Measurements from ENCODE around the gene NEURL1. TPM values are rescaled to one million over a fixed set of nuclear protein-coding genes. Genes with fewer than 3 reads are reported as not detected.

The NEURL1 gene
- total RNA-seq, 1 experiment from 2014 or later, result 4.8 TPM

DNA sequence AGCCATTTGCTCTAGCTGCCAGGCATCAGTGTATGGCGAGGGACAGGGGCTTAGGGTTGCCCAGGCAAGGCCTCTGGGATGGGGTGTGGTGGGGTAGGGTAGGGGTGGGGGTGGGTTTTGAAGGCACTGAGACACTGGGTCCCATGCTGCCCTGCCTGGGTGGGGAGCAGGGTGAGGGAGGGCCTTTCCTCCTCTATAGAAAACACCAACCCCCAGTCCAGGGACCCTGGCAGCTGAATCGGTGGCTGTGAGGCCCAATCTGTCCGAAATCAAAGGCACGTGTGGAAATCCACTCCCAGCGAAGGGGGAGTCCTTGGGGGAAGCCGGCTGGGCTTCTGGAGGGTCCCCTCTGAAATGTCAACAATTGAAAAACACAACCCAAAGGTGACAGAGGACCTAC lies 106.4 kb downstream of the NEURL1 start:
- intact Hi-C loops (cut with micrococcal nuclease; ENCODE audit: unreplicated experiment), result loop anchor here (1.0 to 10.0 kb wide), 3 partner anchors 86 to 255 kb away; partner anchors contain the start of gene SH3PXD2A
- H3K27ac ChIP-seq, result no peak overlapping the region
- no peaks in the 10 kb centered on the region for H3F3A ChIP-seq (ENCODE audit: insufficient read depth, low read depth)
- H3K36me3 ChIP-seq (ENCODE audit: low read depth), result no peaks in the 10 kb centered on the region
- no peaks in the 10 kb centered on the region for H3K9me3 ChIP-seq (ENCODE audit: insufficient read depth, low read depth)
- CTCF ChIA-PET, result interaction anchor here (0.6 kb wide), 1 partner anchor 978 kb away, joined by 4 read pairs; no protein-coding TSS in a partner anchor
- no peaks in the 10 kb centered on the region for H3K4me1 ChIP-seq (replicated peaks; ENCODE audit: insufficient read depth)
- no peak for TF ChIP-seq EZH2 (IDR thresholded peaks at IDR 0.05; ENCODE audit: low read depth)
- TF ChIP-seq, protein P1, sequence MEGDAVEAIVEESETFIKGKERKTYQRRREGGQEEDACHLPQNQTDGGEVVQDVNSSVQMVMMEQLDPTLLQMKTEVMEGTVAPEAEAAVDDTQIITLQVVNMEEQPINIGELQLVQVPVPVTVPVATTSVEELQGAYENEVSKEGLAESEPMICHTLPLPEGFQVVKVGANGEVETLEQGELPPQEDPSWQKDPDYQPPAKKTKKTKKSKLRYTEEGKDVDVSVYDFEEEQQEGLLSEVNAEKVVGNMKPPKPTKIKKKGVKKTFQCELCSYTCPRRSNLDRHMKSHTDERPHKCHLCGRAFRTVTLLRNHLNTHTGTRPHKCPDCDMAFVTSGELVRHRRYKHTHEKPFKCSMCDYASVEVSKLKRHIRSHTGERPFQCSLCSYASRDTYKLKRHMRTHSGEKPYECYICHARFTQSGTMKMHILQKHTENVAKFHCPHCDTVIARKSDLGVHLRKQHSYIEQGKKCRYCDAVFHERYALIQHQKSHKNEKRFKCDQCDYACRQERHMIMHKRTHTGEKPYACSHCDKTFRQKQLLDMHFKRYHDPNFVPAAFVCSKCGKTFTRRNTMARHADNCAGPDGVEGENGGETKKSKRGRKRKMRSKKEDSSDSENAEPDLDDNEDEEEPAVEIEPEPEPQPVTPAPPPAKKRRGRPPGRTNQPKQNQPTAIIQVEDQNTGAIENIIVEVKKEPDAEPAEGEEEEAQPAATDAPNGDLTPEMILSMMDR (conservative IDR thresholded peaks at IDR 0.05), result no peak
- no peak overlapping the region for H3K4me3 ChIP-seq
- no peaks in the 10 kb centered on the region for H3K27me3 ChIP-seq (ENCODE audit: insufficient read depth, low read depth)
- no TSS peak for BruUV-seq (replicated peaks)
- POLR2A ChIA-PET (ENCODE audit: unreplicated experiment), result no interaction called here
- no peak for DNase-seq
- H3K4me2 ChIP-seq, result no peak overlapping the region
- no peaks in the 10 kb centered on the region for H3K79me2 ChIP-seq (ENCODE audit: low read depth)
- H3K9me2 ChIP-seq (ENCODE audit: insufficient read depth), result no peaks in the 10 kb centered on the region
- no peaks in the 10 kb centered on the region for H4K20me1 ChIP-seq (ENCODE audit: insufficient read depth)
- H2AFZ ChIP-seq, result no peak overlapping the region

DNA sequence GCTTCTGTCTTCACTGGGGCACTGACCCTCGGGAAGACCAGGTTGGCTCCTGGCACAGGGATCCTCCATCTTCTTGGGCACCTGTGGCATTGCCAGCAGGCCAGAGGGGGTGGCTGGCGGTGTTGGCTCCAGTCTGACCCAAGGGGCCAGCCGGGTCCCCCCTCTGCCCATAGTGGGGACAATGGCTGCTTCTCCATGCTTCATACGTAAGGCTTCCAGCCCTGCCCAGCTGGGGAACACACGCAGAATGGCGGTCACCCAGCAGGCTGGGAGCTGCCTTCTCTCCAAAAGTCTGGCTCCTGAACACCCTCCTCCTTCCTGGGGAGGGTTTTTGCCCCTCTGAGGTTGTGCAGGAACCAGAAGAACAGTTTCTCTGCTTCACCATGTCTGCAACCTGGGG lies 106.8 kb downstream of the NEURL1 start:
- intact Hi-C loops (cut with micrococcal nuclease; ENCODE audit: unreplicated experiment), result no loop called here
- no peak for TF ChIP-seq EZH2 (IDR thresholded peaks at IDR 0.05; ENCODE audit: low read depth)
- TF ChIP-seq, protein P1 (conservative IDR thresholded peaks at IDR 0.05), result no peak
- no TSS peak for BruUV-seq (replicated peaks)
- Histone ChIP-seq H3K36me3 (ENCODE audit: low read depth) (no peaks in the 10 kb centered on the region), H3K27ac (no peak overlapping the region), H3K79me2 (ENCODE audit: low read depth) (no peaks in the 10 kb centered on the region), H2AFZ (no peak overlapping the region), H3K9me3 (ENCODE audit: insufficient read depth, low read depth) (no peaks in the 10 kb centered on the region), H3K4me2 (no peak overlapping the region), H3F3A (ENCODE audit: insufficient read depth, low read depth) (no peaks in the 10 kb centered on the region), H3K4me3 (no peak overlapping the region), H3K4me1 (replicated peaks; ENCODE audit: insufficient read depth) (no peaks in the 10 kb centered on the region), H3K9me2 (ENCODE audit: insufficient read depth) (no peaks in the 10 kb centered on the region), H3K27me3 (ENCODE audit: insufficient read depth, low read depth) (no peaks in the 10 kb centered on the region), H4K20me1 (ENCODE audit: insufficient read depth) (no peaks in the 10 kb centered on the region)
- ChIA-PET POLR2A (ENCODE audit: unreplicated experiment) (no interaction called here), CTCF (interaction anchor here (0.6 kb wide), 1 partner anchor 978 kb away, joined by 4 read pairs; no protein-coding TSS in a partner anchor)
- no peak for DNase-seq

DNA sequence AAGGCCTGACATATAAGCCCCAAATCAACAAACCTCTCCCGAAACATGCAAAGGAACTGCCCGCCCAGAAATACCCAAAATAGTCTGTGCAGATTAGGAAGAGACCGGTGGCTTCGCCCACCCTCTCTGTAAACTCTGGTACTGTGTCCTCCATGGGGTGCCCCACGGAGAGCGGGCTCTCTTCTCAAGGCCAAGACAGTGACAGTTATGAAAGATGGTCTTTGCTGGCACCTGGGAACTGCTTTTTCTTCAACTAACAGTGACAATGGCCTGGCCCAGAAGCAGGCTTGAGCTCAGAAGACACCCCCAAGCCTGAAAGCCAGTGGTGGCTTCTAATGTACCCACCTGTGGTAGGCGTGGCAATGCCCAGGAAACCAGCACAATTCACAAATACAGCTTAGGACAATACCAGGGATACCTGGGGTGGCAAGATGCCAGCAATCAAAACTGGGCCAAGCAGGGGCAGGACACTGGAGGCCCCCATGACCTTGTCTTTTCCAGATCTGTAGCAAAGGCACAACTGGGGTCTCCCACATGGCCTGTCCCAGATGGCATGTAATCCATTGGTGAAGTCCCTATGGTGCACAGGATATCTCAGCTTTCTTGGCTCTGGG lies 107.6 kb downstream of the NEURL1 start:
- no TSS peak for BruUV-seq (replicated peaks)
- intact Hi-C loops (cut with micrococcal nuclease; ENCODE audit: unreplicated experiment), result no loop called here
- Histone ChIP-seq H3K9me2 (ENCODE audit: insufficient read depth) (no peaks in the 10 kb centered on the region), H3K36me3 (ENCODE audit: low read depth) (no peaks in the 10 kb centered on the region), H3K4me1 (replicated peaks; ENCODE audit: insufficient read depth) (no peaks in the 10 kb centered on the region), H3K9me3 (ENCODE audit: insufficient read depth, low read depth) (no peaks in the 10 kb centered on the region), H3K4me3 (no peak overlapping the region), H3F3A (ENCODE audit: insufficient read depth, low read depth) (no peaks in the 10 kb centered on the region), H3K79me2 (ENCODE audit: low read depth) (no peaks in the 10 kb centered on the region), H3K4me2 (no peak overlapping the region), H4K20me1 (ENCODE audit: insufficient read depth) (no peaks in the 10 kb centered on the region), H3K27me3 (ENCODE audit: insufficient read depth, low read depth) (no peaks in the 10 kb centered on the region), H2AFZ (no peak overlapping the region), H3K27ac (no peak overlapping the region)
- POLR2A ChIA-PET (ENCODE audit: unreplicated experiment), result no interaction called here
- CTCF ChIA-PET, result no interaction called here
- DNase-seq, result no peak
- no peak for TF ChIP-seq EZH2 (IDR thresholded peaks at IDR 0.05; ENCODE audit: low read depth)
- TF ChIP-seq, protein P1 (conservative IDR thresholded peaks at IDR 0.05), result no peak
